Measurements from ENCODE around the gene CCDC141. TPM values are rescaled to one million over a fixed set of nuclear protein-coding genes. Genes with fewer than 3 reads are reported as not detected.

CCDC141 gene
- total and polyA plus RNA-seq, 2 experiments from 2014 or later, result 11.7 to 13.4 TPM

GRCh38 chr2:178978667-178979066, 71.3 kb downstream of the CCDC141 start:
- Mint-ChIP-seq H3K4me3 (no peak overlapping the region), H3K27me3 (ENCODE audit: insufficient read depth, low read depth, poor library complexity) (no peaks in the 10 kb centered on the region), H3K36me3 (ENCODE audit: low read depth) (peaks cover 5% of the 10 kb centered on the region), H3K27ac (no peak overlapping the region), H3K4me1 (no peaks in the 10 kb centered on the region; the same call in 1 of the 3 replicates), H3K9me3 (peaks cover 5% of the 10 kb centered on the region)
- no peaks in the 10 kb centered on the region for H3K9me2 ChIP-seq (ENCODE audit: insufficient read depth)
- H3K4me3 ChIP-seq, result no peak overlapping the region
- DNase-seq (ENCODE audit: low spot score) (no peak), ATAC-seq (no peak)
- no peak for TF ChIP-seq STAT1 (IDR thresholded peaks at IDR 0.05; ENCODE audit: unreplicated experiment)
- no peak for TF ChIP-seq JUNB (IDR thresholded peaks at IDR 0.05; ENCODE audit: unreplicated experiment)
- TF ChIP-seq REST (IDR thresholded peaks at IDR 0.05; ENCODE audit: unreplicated experiment), result no peak
- TF ChIP-seq ZNF462 (CRISPR knock-in tag; IDR thresholded peaks at IDR 0.05), result no peak
- TF ChIP-seq ZNF331 (CRISPR knock-in tag; IDR thresholded peaks at IDR 0.05; ENCODE audit: low read depth), result no peak
- TF ChIP-seq NANOG (IDR thresholded peaks at IDR 0.05; ENCODE audit: borderline replicate concordance), result no peak
- no peak for TF ChIP-seq POLR2AphosphoS5 (IDR thresholded peaks at IDR 0.05; ENCODE audit: low read depth)
- no peak for TF ChIP-seq CTCF (conservative IDR thresholded peaks at IDR 0.05; ENCODE audit: low read depth in 2 of 2)
- no peak for TF ChIP-seq EZH2phosphoT487 (IDR thresholded peaks at IDR 0.05; ENCODE audit: unreplicated experiment)
- TF ChIP-seq CREB1 (CRISPR knock-in tag; IDR thresholded peaks at IDR 0.05; ENCODE audit: low read depth), result no peak
- TF ChIP-seq ETS1 (IDR thresholded peaks at IDR 0.05), result no peak
- TF ChIP-seq EZH2 (IDR thresholded peaks at IDR 0.05; ENCODE audit: low read depth, unreplicated experiment), result no peak
- TF ChIP-seq ZNF114 (CRISPR knock-in tag; IDR thresholded peaks at IDR 0.05), result no peak
- no peak overlapping the region for H3K4me2 ChIP-seq
- H3K27me3 ChIP-seq (ENCODE audit: insufficient read depth), result no peaks in the 10 kb centered on the region
- H3K27ac ChIP-seq (ENCODE audit: low read depth), result no peak overlapping the region
- H3K4me1 ChIP-seq (ENCODE audit: insufficient read depth), result no peaks in the 10 kb centered on the region
- no peak overlapping the region for H2AFZ ChIP-seq
- no peaks in the 10 kb centered on the region for H3F3A ChIP-seq (replicated peaks; ENCODE audit: low read depth)
- no peaks in the 10 kb centered on the region for H3K36me3 ChIP-seq (ENCODE audit: insufficient read depth)
- H4K20me1 ChIP-seq (replicated peaks; ENCODE audit: insufficient read depth), result no peaks in the 10 kb centered on the region
- no peaks in the 10 kb centered on the region for H3K79me2 ChIP-seq (replicated peaks; ENCODE audit: insufficient read depth)

All from GM23338 (cell line).